Ovary (tissue), 9 donors: Measurements from ENCODE around the gene MBOAT7. TPM values are rescaled to one million over a fixed set of nuclear protein-coding genes. Genes with fewer than 3 reads are reported as not detected.
"Not testable (repeated sequence)": the region's sequence is repeated elsewhere in the genome, so short reads cannot be mapped to it uniquely, and the experiment has no call there.

ENCODE experiments used
- DNase-seq, 5 donors: peaks; one replicate each; pipeline ENCODE4 v3.0.0-alpha.2; 2019 to 2020
- H3K27ac ChIP-seq, 2 donors: fragments of 200-600 bp; one replicate each; pipeline versions ENCODE4 v1.5.1 to v1.8.0; 2019 to 2022
- H3K27me3 ChIP-seq: fragments of 200-600 bp; one replicate; pipeline ENCODE4 v1.8.0; 2022
- H3K36me3 ChIP-seq: fragments of 200-600 bp; sonication (generic); one replicate; pipeline ENCODE4 v1.5.1; 2019
- H3K4me1 ChIP-seq: one replicate; pipeline ENCODE4 v1.8.1; 2013; ENCODE audit warnings: mild to moderate bottlenecking, moderate library complexity; ENCODE audit not compliant: insufficient read depth
- H3K4me3 ChIP-seq: fragments of 200-600 bp; sonication (generic); one replicate; pipeline ENCODE4 v1.5.1; 2017
- H3K9me3 ChIP-seq, 2 donors: fragments of 200-600 bp in 1 of 2; sonication (generic) in 1 of 2; one replicate each; pipeline versions ENCODE4 v1.5.1 to v1.8.1; 2013 to 2019; ENCODE audit warnings: mild to moderate bottlenecking in 1 of 2, moderate library complexity in 1 of 2
- EP300 ChIP-seq: sonication (generic); formaldehyde crosslinking; IDR thresholded peaks from one replicate; pipeline ENCODE4 v1.6.1; 2017; ENCODE audit warnings: antibody characterized with exemption
- POLR2A ChIP-seq: fragments of 450-650 bp; IDR thresholded peaks from one replicate; pipeline ENCODE4 v1.6.1; 2017; ENCODE audit warnings: antibody characterized with exemption, mild to moderate bottlenecking, moderate library complexity
- WGBS, 3 donors: extraction: QIAGEN DNeasy Blood & Tissue Kit in 1 of 3; methylation state at CpG; one replicate each; pipeline versions ENCODE4 v1.1.5 to v1.1.7; 2013 to 2017; 5-methylcytosine and 5-hydroxymethylcytosine counted together
- intact Hi-C, 4 donors: fragments of 100-400 bp; cut with DNase I; formaldehyde crosslinking; loops; one replicate each; pipeline versions ENCODE4 v1.11.0 to v1.15.1; 2022 to 2023
- polyA plus RNA-seq, 2 donors: library from polyadenylated mRNA; stranded (reverse); fragments of 200-250 nt in 1 of 2; fragments of 350-450 nt in 1 of 2; fragmentation: Illumina TruSeq in 1 of 2; extraction: RNeasy Lipid Tissue Mini Kit (QIAGEN cat#74804) in 1 of 2; gene quantifications; one replicate each; pipeline ENCODE4 v1.2.3, GENCODE V29; 2013 to 2014
- total RNA-seq, 7 donors: library from RNA; depleted of rRNA in 2 of 7; stranded (reverse); fragments of >200 nt in 2 of 7; fragmentation: NEBNext Ultra II Directional in 3 of 7; extraction: Animal tissue kit (Norgen Biotek cat#: 25700) in 3 of 7; gene quantifications; one replicate each; pipeline versions ENCODE4 v1.1.0 to v1.2.4, GENCODE V29; 2016 to 2023
- TF ChIP-seq, protein P1 (sequence below), 3 donors: fragments of 450-650 bp in 2 of 3; fragments of 200-600 bp in 1 of 3; IDR thresholded peaks; one replicate each; pipeline versions ENCODE4 v1.5.1 to v1.8.0; 2016 to 2022; ENCODE audit warnings: antibody characterized with exemption in 3 of 3, mild to moderate bottlenecking in 1 of 3
- donor health status: DM: no; HTN: no; CAD: no; lungs with moderate emphysema.
- donor health status: DM: no; HTN: no; CAD: no.
- donor health status: Bipolar disorder and iron deficiency.
- donor health status: DM: yes; HTN: yes; CAD: no.
- donor health status: DM: no; HTN: no; CAD: no.
- donor health status: DM: yes; HTN: yes; CAD: no.

MBOAT7 gene
- total and polyA plus RNA-seq, 9 donors, result 41.0 to 105 (median 51.5) TPM

DNA sequence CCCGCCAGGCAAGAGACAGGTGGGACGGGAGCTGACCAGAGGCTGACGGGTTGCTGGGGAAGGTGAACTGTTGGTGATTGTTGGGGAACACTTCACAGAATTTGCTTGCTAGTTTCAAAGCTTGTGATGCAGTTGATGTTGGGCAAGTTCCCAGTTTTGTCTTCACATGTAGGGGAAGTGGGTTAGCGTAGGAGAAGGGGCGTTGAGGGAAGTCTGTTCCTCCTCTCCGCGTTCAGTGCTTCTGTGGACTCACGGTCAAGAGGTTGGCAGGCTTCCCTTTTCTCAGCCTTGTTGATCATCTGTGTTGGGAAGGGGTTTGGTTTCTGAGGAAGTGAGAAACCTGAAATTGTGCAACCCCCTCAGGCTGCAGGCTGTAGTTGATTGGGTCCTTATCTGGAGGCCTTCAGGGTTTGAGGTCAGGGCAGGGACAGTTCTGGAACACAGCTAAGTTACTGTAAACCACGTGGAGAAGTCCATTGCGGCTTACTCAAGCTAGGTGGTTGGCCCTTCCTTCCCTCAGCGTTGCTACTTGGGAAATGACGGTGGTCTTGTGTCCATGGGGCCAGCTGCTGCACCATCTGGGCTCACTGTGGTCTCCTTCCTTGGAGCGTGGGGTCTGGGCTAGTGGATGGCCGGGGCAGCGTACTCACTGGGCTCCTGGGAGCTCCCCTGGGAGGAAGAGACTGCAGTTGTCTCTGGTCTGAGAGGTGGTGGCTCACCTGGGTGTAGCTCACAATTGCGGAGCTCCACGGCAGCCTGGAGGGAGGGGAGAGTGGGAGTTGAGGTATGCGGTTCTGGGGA, 18.8 kb upstream of the MBOAT7 start:
- H3K36me3 ChIP-seq, result no peaks in the 10 kb centered on the region
- TF ChIP-seq POLR2A (peak; percentile 29), EP300 (peak; percentile 96)
- TF ChIP-seq, protein P1, sequence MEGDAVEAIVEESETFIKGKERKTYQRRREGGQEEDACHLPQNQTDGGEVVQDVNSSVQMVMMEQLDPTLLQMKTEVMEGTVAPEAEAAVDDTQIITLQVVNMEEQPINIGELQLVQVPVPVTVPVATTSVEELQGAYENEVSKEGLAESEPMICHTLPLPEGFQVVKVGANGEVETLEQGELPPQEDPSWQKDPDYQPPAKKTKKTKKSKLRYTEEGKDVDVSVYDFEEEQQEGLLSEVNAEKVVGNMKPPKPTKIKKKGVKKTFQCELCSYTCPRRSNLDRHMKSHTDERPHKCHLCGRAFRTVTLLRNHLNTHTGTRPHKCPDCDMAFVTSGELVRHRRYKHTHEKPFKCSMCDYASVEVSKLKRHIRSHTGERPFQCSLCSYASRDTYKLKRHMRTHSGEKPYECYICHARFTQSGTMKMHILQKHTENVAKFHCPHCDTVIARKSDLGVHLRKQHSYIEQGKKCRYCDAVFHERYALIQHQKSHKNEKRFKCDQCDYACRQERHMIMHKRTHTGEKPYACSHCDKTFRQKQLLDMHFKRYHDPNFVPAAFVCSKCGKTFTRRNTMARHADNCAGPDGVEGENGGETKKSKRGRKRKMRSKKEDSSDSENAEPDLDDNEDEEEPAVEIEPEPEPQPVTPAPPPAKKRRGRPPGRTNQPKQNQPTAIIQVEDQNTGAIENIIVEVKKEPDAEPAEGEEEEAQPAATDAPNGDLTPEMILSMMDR (IDR thresholded peaks at IDR 0.05), result no peak
- H3K27ac ChIP-seq, result peak overlapping the region; percentile 56 to 82
- intact Hi-C loops, result loop anchor here in 1 of 4 donors (10.0 kb wide), 1 partner anchor 1467 kb away; the partner anchor contains the start of gene EPN1
- no peak overlapping the region for H3K4me3 ChIP-seq
- H3K4me1 ChIP-seq, result peaks cover 39% of the 10 kb centered on the region
- peak; percentile 79 to 92 (median 82) for DNase-seq
- no peaks in the 10 kb centered on the region for H3K9me3 ChIP-seq
- 22 to 38% (median 25%) methylated on average over 16 to 18 of the region's 18 CpGs for WGBS, 3 donors
- H3K27me3 ChIP-seq, result no peaks in the 10 kb centered on the region

DNA sequence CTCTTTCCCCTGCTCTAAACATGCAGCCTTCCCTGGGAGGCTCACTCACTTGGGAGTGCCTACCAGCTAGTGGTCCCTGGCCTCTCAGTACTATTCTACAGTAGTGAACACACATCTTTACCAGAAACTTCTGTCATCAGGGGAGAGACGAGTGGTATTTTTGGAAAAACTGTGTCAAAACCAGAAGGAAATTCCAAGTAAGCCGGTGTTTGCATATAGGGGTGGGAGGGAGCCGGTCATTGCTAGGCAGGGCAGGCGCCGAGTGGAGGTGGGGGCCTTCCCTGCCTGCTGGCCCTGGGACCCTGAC, 18.2 kb upstream of the MBOAT7 start:
- TF ChIP-seq POLR2A (no peak), EP300 (no peak)
- TF ChIP-seq, protein P1 (IDR thresholded peaks at IDR 0.05), result no peak
- Histone ChIP-seq H3K4me1 (peaks cover 44% of the 10 kb centered on the region), H3K27ac (peak overlapping the region; percentile 53 to 82), H3K4me3 (no peak overlapping the region), H3K9me3 (no peaks in the 10 kb centered on the region), H3K27me3 (no peaks in the 10 kb centered on the region), H3K36me3 (no peaks in the 10 kb centered on the region)
- no peak for DNase-seq
- intact Hi-C loops, result loop anchor here in 1 of 4 donors (10.0 kb wide), 1 partner anchor 1467 kb away; the partner anchor contains the start of gene EPN1
- 15 to 35% (median 16%) methylated on average over 5 of the region's 5 CpGs for WGBS, 3 donors

DNA sequence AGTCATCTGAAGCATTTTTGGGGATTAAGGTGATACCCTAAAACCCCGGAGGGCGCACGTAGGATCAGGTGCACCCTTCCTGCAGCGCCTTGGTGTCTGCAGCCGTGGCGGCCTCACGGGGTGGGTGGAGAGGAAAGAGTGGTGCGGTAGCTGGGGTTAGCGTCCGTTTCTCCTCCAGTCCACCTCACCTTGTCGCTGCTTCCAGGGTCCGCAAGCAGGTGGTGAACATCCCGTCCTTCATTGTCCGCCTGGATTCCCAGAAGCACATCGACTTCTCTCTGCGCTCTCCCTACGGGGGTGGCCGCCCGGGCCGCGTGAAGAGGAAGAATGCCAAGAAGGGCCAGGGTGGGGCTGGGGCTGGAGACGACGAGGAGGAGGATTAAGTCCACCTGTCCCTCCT, 17.8 kb upstream of the MBOAT7 start:
- H3K36me3 ChIP-seq, H3K4me3 ChIP-seq, DNase-seq, H3K27me3 ChIP-seq, H3K9me3 ChIP-seq: not testable (repeated sequence)
- intact Hi-C loops, result loop anchor here in 1 of 4 donors (10.0 kb wide), 1 partner anchor 1468 kb away; the partner anchor contains the start of gene EPN1
- H3K27ac ChIP-seq, result peak overlapping the region in 1 of 2 donors; percentile 82
- WGBS, 3 donors, result 38 to 51% (median 45%) methylated on average over 23 of the region's 23 CpGs
- H3K4me1 ChIP-seq, result peaks cover 44% of the 10 kb centered on the region

DNA sequence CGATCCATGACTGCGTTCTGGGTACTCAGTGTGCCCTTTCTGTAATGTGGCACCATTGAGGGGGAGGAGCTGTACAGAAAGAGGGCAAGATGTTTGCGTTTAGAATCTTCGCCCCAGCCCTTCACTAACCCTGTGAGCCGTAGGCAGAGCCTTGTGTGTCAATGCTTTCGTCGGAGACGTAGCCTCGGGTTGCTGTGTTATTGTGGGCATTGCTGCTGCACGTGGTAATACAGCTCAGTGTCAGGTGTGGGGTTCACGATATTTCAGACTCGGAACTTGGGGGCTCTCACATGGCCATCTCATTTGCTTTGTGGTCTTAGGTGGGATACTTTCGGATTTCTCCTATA, 17.4 kb upstream of the MBOAT7 start:
- no peak for TF ChIP-seq EP300
- Histone ChIP-seq H3K4me1 (peaks cover 47% of the 10 kb centered on the region), H3K27me3 (no peaks in the 10 kb centered on the region), H3K4me3 (no peak overlapping the region), H3K9me3 (no peaks in the 10 kb centered on the region), H3K27ac (peak overlapping the region in 1 of 2 donors; percentile 82), H3K36me3 (no peaks in the 10 kb centered on the region)
- no peak for DNase-seq
- intact Hi-C loops, result loop anchor here in 1 of 4 donors (10.0 kb wide), 1 partner anchor 1468 kb away; the partner anchor contains the start of gene EPN1
- WGBS, 3 donors, result 56 to 70% (median 62%) methylated on average over 13 of the region's 13 CpGs

DNA sequence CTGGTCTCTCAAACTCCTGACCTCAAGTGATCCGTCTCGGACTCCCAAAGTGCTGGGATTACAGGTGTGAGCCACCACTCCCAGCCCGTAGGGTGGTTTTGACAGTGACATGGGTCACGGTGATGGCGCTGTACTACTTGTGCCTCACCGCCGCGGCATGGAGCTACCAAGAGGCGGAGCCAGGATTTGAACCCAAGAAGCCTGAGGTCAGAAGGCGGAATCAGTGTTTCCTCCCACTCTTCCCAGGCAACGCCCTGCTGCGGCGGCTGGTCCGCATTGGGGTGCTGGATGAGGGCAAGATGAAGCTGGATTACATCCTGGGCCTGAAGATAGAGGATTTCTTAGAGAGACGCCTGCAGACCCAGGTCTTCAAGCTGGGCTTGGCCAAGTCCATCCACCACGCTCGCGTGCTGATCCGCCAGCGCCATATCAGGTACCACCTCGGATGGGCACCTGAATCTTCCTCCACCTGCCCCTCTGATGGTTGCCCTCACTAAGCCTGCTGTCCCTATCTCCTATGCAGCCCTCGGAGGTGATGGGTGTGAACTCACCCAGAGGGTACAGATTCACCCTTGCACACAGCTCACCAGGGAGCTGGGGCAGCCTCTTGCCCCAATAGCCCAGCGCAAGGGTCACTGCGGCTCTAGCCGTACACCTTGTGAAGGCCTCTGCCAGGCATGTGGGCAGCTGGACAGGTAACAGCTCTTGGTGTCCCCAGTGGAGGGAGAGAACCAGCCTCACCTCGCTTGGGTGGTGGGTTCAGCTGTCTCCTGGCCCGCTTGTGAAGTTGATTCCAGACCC, 16.9 kb upstream of the MBOAT7 start:
- Histone ChIP-seq H3K4me1 (peaks cover 50% of the 10 kb centered on the region), H3K27ac (peak overlapping the region in 1 of 2 donors; percentile 82), H3K4me3 (no peak overlapping the region), H3K27me3 (no peaks in the 10 kb centered on the region), H3K9me3 (no peaks in the 10 kb centered on the region), H3K36me3 (no peaks in the 10 kb centered on the region)
- 84 to 90% (median 88%) methylated on average over 27 of the region's 27 CpGs for whole genome bisulfite sequencing, 3 donors
- DNase-seq, result no peak
- intact Hi-C loops, result loop anchor here in 1 of 4 donors (10.0 kb wide), 1 partner anchor 1469 kb away; the partner anchor contains the start of gene EPN1
- no peak for TF ChIP-seq POLR2A
- TF ChIP-seq, protein P1 (IDR thresholded peaks at IDR 0.05), result no peak
- TF ChIP-seq EP300, result no peak
